Activated CD4-positive, alpha-beta memory T cell treated with anti-CD3 and anti-CD28 coated beads, Interleukin-2, amount 10 ng/mL, durations not matched to agents 7 days and 5 days (primary cell): ENCODE measurements around the gene FBH1. TPM values are rescaled to one million over a fixed set of nuclear protein-coding genes. Genes with fewer than 3 reads are reported as not detected.

Source experiments
- total RNA-seq, 2 experiments: library from RNA; stranded (reverse); gene quantifications; one replicate each; pipeline ENCODE4 v1.2.3, GENCODE V29; 2021

FBH1 gene
- total RNA-seq, 2 experiments from 2014 or later, result 54.8 to 61.6 TPM

Other genes with a start within 250 kb of the FBH1 start
- 1 to 10 TPM; 4.8 to 5.4 TPM for gene ASB13, start 223.6 kb upstream of the FBH1 start, total RNA-seq
- gene TASOR2, start 205.4 kb upstream of the FBH1 start, total RNA-seq, result 10 to 100 TPM; 35.1 to 37.3 TPM
- gene GDI2, start 76.8 kb upstream of the FBH1 start, total RNA-seq, result 100 to 1,000 TPM; 218 to 220 TPM
- 1 to 10 TPM; 3.3 to 5.4 TPM for gene ANKRD16, start 350 bp upstream of the FBH1 start, total RNA-seq
- 10 to 100 TPM; 22.1 to 24.5 TPM for gene IL15RA, start 87.3 kb downstream of the FBH1 start, total RNA-seq
- gene IL2RA, start 172.1 kb downstream of the FBH1 start, total RNA-seq, result 100 to 1,000 TPM; 437 to 446 TPM
- 100 to 1,000 TPM; 155 to 157 TPM for gene RBM17, start 198.8 kb downstream of the FBH1 start, total RNA-seq